ENCODE measurements around the gene EBF3.

DNA sequence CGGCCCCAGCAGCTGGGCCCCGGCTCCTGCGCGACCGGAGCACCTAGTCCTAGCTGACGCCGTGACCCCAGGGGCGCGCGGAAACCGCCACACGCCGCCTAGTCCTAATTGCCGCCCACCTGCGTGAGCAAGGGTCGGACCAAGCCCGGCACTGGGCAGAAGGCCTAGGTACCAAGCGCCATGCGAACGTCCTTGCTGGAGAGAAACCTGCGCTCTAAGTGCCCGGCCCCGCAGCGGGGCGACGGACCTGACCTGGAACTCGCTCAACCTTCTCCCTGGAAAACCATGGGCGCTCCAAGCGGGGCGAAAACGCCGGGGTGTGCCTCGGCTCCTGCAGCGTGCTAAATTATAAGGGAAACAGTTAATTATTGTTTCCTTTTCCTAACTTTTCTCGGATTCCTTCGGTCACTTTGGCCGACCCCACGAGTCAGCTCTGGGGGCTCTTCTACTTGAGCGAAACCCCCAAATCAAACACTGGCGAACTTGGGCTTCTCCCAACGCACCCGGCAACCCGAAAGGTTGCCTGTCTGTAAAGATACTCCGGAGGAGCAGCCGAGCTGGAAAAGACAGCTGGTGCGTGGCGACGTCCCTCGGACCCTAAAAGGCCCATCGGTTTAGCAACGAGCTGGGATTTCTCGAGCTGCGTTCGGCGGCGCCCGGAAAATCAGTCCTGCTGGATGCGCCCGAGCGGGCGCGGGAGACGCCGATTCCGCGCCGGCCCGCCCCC is 5.3 kb upstream of the EBF3 start:
- no peak for TF ChIP-seq CTCF (IDR thresholded peaks at IDR 0.05; ENCODE audit: insufficient read depth, low read depth, low read length)
- peak; percentile 94 for TF ChIP-seq EZH2 (IDR thresholded peaks at IDR 0.05; ENCODE audit: insufficient read depth, low read length)

Data from astrocyte (in vitro differentiated cells and primary cell).